A204.1 (cell line): Measurements from ENCODE around the gene PRKAG2.

Experiments
- FAIRE-seq: peaks from 2 replicates; lab custom pipeline; 2012; peaks lifted over from hg19 to GRCh38; lab: Jason Lieb, UNC

Gene PRKAG2

DNA sequence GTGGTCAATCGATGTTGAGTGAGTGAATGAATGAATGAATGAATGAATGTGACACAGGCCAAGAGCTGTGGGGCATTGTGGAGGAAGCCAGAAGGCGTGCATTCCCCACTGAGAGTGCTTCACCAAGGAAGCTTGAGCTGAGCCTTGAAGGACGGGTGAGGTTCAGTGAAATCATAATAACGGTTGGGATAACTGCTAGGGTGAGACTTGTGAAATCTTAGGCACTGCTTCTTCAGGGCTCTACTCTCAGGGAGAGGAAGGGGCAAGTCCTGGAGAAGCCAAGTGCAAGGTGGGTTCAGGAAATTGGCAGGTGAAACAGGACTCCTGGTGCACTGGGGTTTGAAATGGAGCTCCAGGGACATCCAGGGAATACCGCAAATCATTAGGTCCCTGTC is 23.7 kb upstream of the PRKAG2 start:
- no peak for FAIRE-seq

DNA sequence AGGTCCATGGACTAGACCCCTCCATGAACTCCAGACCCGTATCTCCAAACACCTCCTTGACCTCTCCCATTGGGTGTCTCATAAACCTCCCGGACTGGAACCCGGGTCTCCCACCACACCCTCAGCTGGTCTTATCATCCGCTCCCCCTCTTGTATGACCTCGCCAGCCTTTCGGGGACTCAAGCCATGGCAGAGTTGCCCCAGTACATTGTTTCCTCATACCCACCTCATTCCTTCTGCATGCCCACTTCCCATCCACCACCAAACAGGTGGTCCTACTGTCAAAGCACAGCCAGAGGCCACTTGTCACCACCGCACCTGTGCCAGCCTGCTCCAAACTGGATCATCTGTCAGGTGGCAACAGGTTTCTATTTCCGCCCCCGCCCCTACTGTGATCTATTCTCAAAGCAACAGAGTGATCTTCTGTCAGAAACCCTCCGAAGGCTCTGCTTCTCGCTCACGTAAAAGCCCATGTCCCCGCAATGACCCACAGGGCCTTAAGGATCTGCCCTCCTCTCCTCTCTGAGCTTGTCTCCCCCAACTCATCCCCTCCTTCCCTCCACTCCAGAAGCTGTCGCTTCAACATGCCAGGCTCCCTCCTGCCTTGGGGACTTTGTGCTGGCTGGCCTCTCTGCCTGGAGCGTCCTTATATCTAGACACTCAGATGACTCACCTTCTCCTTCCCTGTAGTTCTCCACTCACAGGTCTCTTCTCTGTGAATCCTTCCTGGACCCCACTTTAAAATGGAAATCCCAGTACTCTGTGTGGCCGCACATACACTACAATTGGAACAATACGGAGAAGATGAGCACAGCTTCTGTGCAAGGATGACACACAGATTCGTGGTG is 22.8 kb upstream of the PRKAG2 start:
- FAIRE-seq = no peak

DNA sequence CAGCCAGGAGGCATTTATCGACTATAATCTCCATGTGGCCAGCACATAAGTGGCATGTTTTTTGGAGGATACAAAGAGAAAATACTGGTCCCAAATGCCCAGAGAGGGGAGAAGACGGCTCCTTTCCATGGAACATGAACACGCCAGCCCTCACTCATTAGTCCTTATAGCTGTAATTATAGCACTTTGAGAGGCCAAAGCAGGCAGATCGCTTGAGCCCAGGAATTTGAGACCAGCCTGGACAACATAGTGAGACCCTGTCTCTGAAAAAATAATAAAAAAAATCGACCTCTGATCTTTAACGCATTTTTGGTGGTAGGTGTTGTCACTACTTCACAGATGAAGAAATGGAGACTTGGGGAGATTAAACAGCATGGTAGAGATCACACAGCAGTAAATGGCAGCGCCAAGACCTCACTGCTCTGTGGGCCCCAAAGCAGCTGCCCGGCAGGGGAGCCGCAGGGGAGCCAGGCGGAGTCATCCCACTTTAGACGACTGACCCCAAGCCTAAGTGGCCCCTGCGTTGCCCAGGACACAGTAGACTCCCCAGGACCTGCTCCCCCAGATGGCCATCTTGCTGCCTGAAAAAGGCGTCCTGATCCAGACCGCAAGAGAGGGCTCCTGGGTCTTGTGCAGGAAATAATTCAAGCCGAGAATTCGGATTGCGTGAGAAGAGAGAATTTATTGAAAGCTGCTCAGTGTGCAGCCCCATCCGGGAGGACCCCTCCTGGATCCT is 21.2 kb upstream of the PRKAG2 start:
- FAIRE-seq = no peak

DNA sequence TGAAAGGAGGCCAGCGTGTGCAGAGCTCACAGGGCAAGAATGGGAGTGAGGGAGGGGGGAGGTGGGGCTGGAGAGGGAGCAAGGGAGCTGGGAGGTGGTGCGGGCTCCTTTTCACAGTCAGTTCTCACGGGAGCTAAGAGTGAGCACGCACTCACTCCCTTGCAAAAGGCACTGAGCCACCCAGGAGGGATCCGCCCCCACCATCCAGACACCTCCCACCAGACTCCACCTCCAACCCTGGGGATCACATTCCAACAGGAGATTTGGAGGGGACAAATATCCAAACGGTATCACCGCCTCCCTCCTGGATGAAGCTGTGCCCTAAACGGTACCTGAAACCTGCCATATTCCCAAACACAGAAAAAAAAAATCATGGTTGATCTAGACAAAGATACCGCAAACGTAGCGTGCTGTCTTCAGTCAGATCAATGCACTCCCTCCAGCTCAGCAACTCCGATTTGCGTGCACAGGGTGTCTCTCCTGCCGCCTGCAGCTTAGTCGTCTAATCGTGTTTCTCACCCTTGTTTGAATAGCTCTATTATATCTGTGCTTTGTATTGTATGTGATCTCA is 20.3 kb upstream of the PRKAG2 start:
- FAIRE-seq = no peak

DNA sequence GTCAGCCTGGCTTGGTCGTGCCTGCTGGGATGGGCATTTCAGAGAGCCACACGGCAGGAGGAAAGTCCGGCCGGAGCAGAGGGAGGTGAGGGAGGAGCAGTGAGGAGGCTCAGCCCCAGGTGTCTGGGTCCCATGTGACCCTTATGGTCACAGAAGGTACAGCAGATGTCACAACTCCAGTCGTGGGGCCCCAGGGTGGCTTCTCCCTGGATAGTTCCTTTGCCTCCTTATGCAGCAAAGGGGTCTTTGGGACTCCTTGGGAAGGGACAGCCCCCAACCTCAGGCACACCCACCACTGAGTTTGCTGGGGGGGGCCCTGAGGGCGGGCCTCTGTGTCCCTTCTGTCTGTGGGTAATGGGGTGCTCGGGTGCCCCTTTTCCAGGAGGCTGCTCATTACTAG is 19.6 kb upstream of the PRKAG2 start:
- FAIRE-seq = no peak

DNA sequence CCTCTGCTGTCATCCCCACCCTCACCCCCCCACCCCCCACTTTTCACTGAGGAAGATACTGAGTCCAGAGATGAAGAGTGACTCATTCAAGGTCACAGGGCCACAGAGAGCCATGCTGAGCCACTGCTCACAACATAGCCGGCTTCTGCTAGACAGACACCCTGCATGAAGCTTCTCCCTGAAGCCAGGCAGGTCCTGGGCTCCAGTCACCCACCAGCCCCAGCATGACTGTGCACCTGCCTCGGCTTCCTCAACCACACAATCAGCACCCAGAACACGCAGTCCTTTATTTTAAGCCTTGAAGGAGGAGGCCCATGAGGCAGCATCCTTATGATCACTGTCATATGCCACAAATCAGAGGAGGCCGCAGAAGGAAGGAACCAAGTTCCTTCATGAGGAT is 19.2 kb upstream of the PRKAG2 start:
- FAIRE-seq = no peak

DNA sequence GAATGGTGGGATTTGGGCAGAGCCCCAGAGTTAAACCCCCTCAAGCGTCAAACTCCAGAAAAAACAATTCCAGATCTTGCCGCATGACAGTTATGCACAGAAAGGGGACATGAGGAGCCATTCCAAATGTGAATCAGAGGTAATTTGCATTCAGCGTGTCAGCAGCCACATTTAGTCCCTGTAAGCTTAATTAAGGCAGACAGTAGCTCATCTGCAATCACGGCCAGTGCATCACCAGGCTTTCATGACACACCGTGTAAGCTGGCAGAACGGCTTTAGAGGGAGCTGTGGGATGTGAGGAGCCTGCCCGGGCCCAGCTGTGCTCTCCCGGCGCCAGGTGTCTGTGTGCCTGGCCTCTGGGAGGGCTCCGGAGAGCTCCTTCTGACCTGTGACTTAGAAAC is 18.7 kb upstream of the PRKAG2 start:
- FAIRE-seq = no peak

DNA sequence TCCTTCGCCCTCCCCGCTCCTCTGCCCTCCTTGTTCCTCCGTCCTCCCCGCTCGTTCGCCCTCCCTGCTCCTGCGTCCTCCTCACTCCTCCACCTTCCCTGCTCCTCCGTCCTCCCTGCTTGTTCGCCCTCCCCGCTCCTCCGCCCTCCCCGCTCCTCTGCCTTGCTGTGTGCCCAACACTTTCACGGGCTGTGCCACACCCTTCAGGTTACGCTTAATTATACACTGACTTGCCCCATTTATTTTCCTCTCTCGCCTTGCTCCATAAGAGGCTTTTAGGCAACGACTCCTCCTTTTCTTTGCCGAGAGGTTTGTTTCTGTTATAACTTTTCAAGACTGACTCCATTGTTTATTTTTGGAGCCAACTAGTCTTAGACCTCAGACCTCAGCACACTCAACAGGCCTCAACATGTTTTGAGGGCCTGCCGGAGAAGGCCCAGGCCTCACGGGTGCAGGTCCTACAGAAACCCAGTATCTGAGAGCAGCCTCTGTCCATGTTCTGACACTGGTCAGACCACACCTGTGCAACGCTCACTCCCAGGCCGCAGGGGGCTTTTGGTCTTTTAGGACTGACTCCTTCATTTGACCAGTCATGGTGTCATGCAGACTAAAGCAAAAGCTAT is 18.2 kb upstream of the PRKAG2 start:
- no peak for FAIRE-seq

DNA sequence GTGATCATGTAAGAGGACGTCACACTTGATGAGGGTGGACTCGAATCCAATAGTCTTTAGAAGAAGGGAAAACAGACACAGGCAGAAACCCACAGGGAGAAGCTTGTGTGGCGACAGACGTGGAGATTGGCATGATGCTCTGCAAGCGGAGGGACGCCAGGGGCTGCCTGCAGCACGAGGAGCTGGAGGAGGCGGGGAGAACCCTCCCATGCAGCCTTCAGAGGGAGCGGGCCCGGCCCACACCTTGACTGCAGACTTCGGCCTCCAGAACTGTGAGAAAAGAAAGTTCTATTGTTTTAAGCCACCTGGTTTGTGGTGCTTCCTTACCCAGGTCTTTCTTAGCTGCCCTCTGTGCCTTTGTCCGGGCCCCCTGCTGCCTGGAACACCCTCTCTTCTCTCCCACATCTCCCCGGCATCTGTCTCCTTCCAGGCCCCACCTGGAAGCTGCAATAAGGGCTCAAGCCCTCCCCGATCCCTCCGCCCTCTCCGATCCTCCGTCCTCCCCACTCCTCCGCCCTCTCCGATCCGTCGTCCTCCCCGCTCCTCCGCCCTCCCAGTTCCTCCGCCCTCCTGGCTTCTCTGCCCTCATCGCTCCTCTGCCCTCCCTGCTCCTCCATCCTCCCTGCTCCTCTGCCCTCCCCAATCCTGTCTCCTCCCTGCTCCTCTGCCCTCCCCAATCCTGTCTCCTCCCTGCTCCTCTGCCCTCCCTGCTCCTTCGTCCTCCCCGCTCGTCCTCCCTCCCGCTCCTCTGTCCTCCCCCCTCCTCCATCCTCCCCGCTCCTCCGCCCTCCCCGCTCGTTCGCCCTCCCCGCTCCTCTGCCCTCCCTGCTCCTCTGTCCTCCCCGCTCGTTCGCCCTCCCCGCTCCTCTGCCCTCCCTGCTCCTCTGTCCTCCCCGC is 17.4 kb upstream of the PRKAG2 start:
- FAIRE-seq = no peak

DNA sequence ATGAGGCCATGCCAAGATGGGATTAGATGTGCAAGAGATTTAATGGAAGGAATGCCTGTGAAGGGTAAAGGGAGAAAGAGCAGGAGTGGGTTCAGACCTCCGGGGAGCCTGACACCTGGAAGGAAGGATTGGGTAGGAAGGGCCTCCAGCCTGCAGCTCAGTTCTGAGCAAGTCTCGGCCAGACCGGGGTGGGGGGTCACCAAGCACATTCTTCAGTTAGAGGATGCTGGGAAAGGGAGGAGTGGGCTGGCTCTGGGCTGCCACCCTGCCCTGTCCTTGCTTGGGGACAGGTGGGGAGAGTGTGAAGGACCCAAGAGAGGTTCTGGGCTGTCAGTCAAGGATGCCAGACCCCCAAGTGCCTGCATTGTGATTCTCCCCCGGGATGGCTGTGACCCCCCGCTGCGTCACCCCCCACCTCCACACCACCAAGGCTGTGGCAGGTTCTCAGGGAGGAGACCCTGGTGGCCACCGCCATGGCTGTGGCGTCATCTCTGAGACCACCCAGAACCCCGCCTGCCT is 16.5 kb upstream of the PRKAG2 start:
- FAIRE-seq = no peak

DNA sequence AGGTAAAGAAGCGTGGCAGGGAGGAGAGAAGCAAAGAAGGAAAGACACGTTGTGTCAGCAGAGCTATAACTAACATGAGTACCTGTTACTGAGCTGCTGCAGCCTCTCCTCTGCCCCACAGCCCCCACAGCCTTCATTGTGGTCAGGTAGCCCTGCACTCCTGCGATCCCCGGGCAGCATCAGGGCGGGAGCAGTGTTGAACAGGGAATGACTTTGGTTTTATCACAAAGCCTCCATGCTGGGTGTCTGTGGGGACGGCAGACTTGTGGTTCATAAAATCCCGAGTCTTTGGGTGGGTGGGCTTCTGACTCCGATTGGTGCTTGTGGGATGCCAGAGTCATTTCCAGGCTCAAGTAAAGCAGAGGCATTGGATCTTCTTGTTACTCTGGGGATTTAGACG is 14.8 kb upstream of the PRKAG2 start:
- no peak for FAIRE-seq

DNA sequence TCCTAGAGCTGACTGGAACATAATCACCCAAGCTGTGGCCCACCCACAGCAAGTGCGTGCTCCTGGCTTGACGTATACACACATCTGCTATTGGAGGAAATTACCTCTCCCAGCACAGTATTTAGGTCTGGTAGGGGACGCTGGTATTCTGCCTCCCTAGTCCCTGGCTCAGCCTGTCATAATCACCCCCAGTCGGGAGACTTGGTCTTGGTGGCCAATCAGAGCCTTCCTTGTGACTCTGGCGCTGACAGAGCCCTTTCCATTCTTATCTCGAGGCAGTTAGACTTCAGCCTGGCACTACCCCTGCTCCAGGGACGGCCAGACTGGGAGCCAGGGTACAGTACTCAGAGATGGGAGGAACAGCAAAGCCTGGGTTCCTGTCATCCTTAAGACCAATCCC is 14.3 kb upstream of the PRKAG2 start:
- FAIRE-seq = no peak

DNA sequence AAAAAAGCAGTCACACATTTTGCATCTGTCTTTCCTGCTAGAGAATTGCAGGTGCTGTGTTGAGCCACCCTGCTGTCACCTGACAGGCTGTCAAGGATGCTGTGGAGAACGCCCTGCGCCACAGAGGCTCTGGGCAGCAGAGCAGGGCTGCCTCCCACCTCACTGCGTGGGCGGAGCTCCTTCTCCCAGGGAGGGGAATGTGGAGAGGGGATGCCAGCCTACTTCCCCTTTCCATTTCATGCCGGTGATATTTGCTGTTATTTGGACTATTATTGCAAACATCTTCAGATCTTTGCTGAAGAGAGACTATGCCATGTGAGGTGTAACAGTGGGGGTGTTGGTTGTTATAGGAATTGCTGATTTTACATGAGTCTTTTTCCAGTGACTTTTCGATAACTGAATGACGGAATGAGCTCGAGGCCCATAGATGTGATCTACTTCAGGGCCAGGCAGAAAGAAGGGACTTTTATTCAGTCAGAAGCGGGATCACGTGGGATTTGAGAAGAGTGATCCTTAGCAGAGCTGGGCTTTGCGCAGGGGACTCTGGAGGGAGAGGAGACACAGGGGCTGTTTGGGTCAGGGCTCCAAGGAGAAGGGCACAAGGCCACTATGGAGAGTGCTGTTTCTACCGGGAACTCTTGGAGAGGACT is 13.6 kb upstream of the PRKAG2 start:
- no peak for FAIRE-seq

DNA sequence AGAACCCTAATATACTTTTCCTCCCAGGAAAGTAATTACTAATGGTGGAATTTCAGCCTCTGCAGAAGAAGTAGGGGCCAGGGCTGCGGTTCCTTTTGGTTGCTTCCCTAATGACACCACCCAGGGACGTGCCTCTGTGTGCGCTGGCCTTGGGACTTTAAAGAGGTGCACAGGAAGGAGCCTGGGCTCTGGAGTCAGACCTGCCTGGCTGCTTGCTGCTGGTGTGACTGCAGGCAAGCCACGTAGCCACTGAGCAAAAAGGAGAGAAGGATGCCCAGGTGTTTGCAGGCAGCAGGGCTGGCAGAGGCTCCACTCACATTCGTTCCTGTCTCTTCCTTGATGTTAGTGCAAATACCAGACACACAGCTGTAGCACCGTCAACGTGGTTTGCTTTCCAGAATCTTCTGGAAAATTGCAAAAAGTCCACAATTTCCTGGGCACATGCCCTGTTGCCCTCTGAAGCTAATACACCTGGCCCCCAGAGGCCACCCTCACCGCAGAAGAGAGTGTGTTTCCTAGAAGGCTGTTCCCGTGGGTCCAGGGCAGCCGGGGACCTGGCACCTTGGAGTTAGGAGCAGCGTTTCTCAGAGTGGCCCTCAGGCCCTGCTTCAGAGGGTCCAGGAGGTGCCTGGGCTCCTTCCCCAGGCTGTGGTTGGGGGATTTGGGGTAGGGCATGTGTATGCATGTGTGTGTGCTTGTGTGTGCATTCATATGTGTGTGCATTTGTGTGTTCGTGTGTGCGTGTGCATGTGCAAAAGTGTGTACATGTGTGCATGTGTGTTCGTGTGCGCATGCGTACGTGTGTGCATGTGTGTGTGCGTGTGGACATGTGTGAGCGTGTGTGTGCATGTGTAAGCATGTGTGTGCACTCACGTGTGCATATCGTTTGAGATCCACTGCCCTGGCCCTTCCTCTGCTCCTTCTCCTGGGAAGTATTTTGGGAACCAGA is 12.8 kb upstream of the PRKAG2 start:
- no peak for FAIRE-seq

DNA sequence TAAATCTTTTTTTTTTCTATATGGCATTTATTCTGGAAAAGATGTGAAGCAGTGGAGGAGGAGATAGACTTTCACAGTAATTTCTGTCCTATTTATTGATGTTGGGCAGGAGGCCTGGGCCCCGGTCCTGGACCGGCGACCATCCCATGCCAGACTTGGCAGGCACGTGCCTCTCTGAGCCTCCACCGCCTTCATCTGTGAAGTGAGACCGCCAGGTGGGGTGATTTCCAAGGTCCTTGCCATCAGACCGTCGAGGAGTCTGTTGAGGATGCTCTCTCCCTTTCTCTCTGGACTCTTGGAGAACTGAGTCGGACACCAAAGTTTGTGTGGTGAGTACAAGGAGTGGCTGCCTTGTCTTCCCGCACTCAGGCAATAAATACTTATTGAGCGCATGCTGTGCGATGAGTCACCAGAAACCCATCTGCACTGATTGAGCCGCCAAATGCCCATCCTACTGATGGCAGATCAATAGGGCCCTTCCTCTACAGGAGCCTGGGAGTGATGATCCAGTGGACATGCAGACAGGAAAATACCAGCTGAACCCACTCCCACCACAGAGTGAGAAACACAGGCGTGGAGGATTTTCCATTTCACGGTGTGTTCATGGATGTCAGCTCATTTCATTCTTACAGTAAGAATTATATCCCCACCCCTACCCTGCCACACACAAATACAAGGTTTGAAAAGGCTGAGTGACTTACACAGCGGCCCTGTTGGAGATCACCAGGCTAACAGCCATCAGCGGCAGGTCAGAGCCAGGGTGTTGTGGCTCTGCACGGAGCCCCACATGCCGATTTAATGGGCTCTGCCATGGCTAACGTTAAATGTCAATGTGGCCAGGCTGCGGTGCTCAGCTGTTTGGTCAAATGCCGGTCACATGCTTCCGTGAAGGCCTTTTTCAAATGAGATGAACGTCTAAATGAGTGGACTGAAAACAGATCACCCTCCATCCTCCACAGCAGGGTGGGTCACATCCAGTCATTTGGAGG is 11.5 kb upstream of the PRKAG2 start:
- FAIRE-seq = no peak

DNA sequence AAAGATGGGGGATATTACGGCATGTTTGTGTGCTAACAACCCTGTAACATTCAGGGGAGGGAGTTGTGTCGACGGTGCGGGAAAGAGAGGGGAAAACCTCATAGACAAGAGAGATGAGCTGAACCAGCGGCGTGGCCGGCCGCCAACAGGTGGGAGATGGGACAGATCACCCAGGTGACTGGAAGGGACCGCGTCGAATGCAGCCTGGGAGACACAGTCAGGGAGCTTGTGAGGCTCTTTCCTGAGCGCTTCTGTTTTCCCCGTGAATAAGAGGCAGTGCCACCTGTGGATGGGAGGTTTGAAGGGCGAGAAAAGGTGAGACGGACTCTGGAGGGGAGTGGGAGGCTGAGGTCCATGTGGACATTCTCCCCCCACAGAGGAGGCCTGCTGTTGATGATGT is 9.9 kb upstream of the PRKAG2 start:
- FAIRE-seq = no peak

DNA sequence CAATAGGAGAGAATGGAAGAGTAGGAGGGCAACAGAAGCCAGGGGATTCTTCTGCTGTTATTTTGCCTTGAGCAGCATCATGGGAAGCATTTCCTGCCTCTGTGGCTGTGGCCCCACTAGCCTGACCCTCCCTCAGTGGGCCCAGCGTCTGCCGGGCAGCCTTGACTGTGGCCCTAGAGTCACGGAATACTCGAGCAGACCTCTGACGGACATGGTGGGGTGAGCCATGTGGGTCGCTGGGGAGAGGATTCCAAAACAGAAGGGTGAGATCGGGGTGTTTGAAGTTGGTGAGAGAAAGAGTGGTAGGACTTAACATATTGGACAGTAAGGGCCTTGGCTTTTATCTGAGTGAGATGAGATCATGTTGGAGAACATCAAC is 8.3 kb upstream of the PRKAG2 start:
- no peak for FAIRE-seq

DNA sequence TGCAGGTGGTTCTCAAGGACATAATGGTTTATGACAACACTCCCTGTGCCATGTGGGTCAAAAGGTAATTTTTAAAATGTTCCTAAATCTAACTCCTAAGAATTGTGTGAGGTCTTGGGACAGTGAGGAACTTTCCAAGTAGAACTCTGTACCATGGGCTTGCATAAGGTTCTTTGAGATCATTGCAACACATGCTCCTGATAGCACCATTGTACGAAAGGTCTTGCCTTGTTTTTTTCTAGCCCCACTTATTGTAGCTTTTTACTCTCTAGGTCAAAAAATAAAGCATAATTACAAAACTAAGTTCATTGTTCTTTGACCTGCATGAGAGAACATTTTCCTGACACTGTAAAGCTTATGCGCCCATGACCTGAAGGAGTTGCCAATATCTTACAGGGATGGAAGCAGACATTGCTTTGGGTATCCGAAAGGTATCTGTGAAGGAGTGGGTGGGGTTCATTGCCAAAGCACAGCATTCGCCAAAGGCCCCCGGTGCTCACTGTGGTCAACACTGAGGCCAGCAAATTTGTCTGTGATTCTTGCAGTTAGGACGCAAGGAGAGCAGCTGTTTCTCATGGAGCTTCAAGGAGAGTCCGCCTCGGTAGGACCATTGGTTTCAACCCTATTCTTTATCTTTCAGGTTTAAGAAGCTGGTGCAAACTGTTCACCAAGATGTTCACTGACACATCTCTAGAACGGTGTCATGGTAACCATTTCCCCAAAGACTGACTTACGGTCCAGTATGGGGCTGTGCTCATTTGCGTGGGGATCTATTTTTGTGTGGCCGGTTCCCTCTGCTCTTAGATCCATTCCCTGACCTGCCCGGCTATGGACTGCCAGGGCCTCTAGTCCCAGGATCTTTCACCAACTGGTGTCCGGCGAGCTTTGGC is 7.6 kb upstream of the PRKAG2 start:
- no peak for FAIRE-seq
